ENCODE results near the gene TSGA10. TPM values are rescaled to one million over a fixed set of nuclear protein-coding genes. Genes with fewer than 3 reads are reported as not detected.
A peak's percentile ranks its signal among the peaks of the same experiment; 100 is the strongest.

Gene TSGA10
- total RNA-seq, 2 donors from 2014 or later: 15.0 to 17.1 TPM

DNA sequence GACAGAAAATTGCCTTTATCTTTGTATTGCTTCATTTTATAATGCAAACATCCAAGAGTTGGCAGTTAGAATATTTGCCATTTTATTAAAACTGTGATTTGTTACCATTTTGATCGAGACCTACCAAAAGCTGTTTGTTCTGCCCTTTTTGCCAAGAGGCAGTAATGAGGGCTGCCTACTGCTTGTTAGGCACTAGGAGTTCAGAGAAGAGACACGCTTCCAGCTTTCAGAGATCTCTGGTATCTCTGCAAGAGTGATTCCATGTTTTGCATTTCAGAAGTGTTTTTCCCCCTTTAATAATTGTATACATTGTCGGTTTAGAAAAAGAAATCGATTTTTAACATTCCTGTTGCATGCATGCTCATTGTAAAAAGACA, 26.9 kb upstream of the TSGA10 start:
- intact Hi-C loops (cut with DNase I): no loop called here
- Histone ChIP-seq H3K27ac (peak overlapping the region in 3 of 4 donors; percentile 53 to 85 (median 71)), H3K27me3 (no peaks in the 10 kb centered on the region), H3K9me3 (no peaks in the 10 kb centered on the region), H3K36me3 (replicated peaks in 1 of 2; ENCODE audit: insufficient read depth in 1 of 2, low read depth in 2 of 2) (no peaks in the 10 kb centered on the region), H3K4me1 (peaks cover 41% of the 10 kb centered on the region), H3K4me3 (peak overlapping the region; percentile 35 to 82)
- no peak for ATAC-seq
- no peak for DNase-seq
- TF ChIP-seq POLR2A (IDR thresholded peaks at IDR 0.05): no peak
- TF ChIP-seq, protein P1, sequence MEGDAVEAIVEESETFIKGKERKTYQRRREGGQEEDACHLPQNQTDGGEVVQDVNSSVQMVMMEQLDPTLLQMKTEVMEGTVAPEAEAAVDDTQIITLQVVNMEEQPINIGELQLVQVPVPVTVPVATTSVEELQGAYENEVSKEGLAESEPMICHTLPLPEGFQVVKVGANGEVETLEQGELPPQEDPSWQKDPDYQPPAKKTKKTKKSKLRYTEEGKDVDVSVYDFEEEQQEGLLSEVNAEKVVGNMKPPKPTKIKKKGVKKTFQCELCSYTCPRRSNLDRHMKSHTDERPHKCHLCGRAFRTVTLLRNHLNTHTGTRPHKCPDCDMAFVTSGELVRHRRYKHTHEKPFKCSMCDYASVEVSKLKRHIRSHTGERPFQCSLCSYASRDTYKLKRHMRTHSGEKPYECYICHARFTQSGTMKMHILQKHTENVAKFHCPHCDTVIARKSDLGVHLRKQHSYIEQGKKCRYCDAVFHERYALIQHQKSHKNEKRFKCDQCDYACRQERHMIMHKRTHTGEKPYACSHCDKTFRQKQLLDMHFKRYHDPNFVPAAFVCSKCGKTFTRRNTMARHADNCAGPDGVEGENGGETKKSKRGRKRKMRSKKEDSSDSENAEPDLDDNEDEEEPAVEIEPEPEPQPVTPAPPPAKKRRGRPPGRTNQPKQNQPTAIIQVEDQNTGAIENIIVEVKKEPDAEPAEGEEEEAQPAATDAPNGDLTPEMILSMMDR (IDR thresholded peaks at IDR 0.05): no peak
- 2% methylated on average over 4 of the region's 4 CpGs for WGBS, 2 donors

DNA sequence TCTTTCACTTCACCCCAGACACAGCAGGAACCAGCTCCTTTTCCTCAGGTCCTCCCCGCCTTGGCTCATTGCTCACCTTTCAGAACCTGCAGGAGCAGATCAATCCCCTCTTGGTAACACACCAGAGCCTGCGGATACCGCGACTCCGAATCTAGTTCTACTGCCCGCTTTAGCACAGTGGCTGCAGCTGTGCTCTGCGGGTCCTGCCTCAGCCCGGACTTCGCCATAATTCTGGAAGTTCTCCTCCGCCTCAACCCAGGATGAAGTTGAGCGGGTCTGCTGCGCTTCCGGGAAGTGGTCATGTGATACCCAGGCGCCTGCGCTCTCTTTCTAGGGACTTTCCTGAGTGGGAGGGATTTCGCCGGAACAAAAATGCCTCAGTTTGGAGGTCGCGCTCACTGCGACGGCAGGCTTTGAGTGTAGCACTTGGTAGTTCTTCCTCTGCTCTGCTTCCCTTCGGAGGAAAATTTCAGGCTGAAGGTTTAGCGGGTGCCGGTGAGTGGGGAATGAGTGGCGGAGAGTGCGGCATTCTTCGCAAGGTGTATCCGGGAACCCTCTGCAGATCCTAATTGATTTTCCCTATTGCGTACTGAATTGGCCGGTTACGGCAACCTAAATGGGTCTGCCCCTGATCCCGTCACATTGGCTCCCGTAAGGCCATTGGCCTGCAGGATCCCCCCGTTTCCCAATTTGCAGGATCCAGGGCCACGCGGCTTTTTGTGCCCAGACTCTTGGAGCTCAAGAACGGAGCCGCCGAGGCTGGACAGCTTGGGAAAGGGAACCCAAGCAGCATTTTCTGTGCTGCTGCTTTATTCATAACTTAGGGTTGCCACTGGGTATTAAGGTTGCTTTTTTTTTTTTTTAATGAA, 26.2 kb upstream of the TSGA10 start, which contains the start of the genes MITD1 and MRPL30:
Gene MITD1, minus strand, starts transcription at position 304 of the 869 bp plus-strand sequence. Its CDS starts 77 bp downstream, at position 227.
Gene MRPL30, plus strand, starts transcription at position 430 of the 869 bp plus-strand sequence. CDS start 5,020 bp downstream, outside the sequence.
- H3K27me3 ChIP-seq: no peaks in the 10 kb centered on the region
- no peaks in the 10 kb centered on the region for H3K9me3 ChIP-seq
- peaks cover 41% of the 10 kb centered on the region for H3K4me1 ChIP-seq
- peak; percentile 29 to 89 (median 87) for TF ChIP-seq POLR2A (IDR thresholded peaks at IDR 0.05)
- TF ChIP-seq, protein P1 (IDR thresholded peaks at IDR 0.05): no peak
- DNase-seq: peak; percentile 91 to 96 (median 94)
- no peaks in the 10 kb centered on the region for H3K36me3 ChIP-seq (replicated peaks in 1 of 2; ENCODE audit: insufficient read depth in 1 of 2, low read depth in 2 of 2)
- 1% methylated on average over 32 to 39 of the region's 39 CpGs for WGBS, 2 donors
- peak; percentile 97 for ATAC-seq
- intact Hi-C loops (cut with DNase I): no loop called here
- peak within 1 kb of the TSS; percentile 53 to 85 (median 66) for H3K27ac ChIP-seq
- peak within 1 kb of the TSS; percentile 35 to 82 for H3K4me3 ChIP-seq

DNA sequence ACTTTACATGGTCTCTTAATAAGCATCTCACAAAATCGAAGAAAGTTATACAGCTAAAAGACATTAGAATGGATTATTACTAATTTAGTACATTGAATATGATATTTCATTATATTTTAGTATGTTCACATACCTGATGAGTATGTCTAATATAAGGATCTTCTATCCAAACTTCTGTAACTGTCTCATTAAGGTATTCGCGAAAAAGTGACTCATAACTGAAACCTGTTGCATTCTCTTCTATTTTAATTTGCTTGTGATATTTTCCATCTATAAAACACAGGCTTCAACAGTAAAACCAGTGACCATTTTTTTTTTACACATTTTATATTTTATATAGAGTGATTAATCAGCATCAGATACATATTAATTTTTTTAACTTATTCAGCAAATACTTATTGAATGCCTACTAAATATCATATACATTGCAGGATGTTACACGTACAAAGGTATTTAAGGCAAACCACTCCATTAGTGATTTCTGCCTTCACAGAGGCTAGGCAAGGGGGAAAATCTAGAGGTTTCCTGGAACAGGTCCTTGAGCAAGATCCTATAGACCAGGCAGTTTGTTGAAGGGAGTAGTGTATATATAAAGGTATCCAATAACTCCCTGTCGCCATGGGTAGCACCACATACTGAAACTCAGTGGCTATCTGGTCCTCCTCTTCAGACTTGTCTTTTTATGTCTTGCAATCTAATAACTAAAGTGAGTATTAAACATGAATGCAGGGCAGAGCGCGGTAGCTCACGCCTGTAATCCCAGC, 16.8 kb upstream of the TSGA10 start:
- Histone ChIP-seq H3K9me3 (no peaks in the 10 kb centered on the region), H3K27me3 (no peaks in the 10 kb centered on the region), H3K36me3 (replicated peaks in 1 of 2; ENCODE audit: insufficient read depth in 1 of 2, low read depth in 2 of 2) (peaks cover 0 to 20% of the 10 kb centered on the region in 2 donors), H3K4me3 (no peak overlapping the region), H3K27ac (no peak overlapping the region), H3K4me1 (no peaks in the 10 kb centered on the region)
- 89 to 93% methylated on average over 8 of the region's 8 CpGs for WGBS, 2 donors
- DNase-seq (no peak), ATAC-seq (no peak)
- intact Hi-C loops (cut with DNase I): no loop called here
- TF ChIP-seq, protein P1 (IDR thresholded peaks at IDR 0.05): no peak
- TF ChIP-seq POLR2A (IDR thresholded peaks at IDR 0.05): no peak

DNA sequence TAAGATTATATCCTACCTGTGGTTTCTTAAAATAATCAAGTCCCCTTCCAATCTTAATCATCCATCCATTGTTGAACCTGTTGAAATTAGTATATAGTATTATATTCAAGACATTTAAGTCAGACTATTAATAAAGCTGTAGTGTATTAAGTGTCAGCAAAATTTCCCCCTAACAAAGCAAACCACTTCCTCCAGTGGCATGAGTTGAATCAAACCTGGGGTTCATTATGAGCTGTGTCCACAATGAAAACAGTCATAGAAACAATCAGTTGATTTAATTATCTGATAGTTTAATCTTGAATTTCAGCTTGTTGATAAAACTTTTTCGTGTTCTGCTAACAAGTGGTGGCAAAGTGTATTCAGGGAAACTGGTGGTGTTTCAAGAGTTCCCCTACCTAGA, 14.8 kb upstream of the TSGA10 start:
- TF ChIP-seq POLR2A (IDR thresholded peaks at IDR 0.05): no peak
- TF ChIP-seq, protein P1 (IDR thresholded peaks at IDR 0.05): no peak
- Histone ChIP-seq H3K36me3 (replicated peaks in 1 of 2; ENCODE audit: insufficient read depth in 1 of 2, low read depth in 2 of 2) (peaks cover 0 to 20% of the 10 kb centered on the region in 2 donors), H3K4me3 (no peak overlapping the region), H3K27ac (no peak overlapping the region), H3K9me3 (no peaks in the 10 kb centered on the region), H3K27me3 (no peaks in the 10 kb centered on the region), H3K4me1 (no peaks in the 10 kb centered on the region)
- WGBS, 2 donors: 45 to 46% methylated on average over 1 of the region's 1 CpG
- intact Hi-C loops (cut with DNase I): no loop called here
- ATAC-seq (no peak), DNase-seq (no peak)

All from body of pancreas (tissue), 4 donors.